GM13977 (cell line): ENCODE measurements around the gene EID3.

ENCODE experiments used
- DNase-seq: peaks from one replicate; pipeline ENCODE4 v3.0.0; 2012; ENCODE audit warnings: low spot score
- in situ Hi-C: fragments of 300-500 bp; cut with MboI; formaldehyde crosslinking; loops from one replicate; pipeline ENCODE4 v1.12.0; 2022; ENCODE audit warnings: low sequenced_read_pairs, low pct_unique_long_range_greater_than_20kb, mixed read lengths, inconsistent platforms; ENCODE audit not compliant: unreplicated experiment
- TF ChIP-seq, protein P1 (sequence below): IDR thresholded peaks from 2 replicates; pipeline ENCODE4 v1.5.1; 2012; ENCODE audit warnings: mild to moderate bottlenecking, control low read depth; ENCODE audit not compliant: insufficient read depth; ENCODE audit errors: extremely low read depth, missing control alignments

The EID3 gene

DNA sequence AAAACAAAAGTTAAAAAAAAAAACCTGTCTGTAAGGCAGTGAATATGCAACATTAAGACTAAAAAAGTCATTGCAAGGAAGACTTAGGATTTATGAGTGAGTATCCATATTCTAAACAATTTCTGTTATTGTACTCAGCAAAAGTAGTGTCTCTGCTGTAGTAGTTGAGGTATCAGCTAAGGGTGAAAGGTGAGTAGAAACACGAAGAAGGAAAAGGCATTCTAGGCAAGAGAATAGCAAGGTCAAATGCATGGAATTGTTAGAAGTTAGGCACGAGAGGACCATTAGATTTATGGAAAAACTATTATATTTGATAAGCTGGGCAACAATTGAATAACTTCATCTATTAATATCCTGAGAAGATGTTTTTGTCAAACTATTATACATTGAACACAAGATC is 1.8 kb downstream of the EID3 start:
- TF ChIP-seq, protein P1, sequence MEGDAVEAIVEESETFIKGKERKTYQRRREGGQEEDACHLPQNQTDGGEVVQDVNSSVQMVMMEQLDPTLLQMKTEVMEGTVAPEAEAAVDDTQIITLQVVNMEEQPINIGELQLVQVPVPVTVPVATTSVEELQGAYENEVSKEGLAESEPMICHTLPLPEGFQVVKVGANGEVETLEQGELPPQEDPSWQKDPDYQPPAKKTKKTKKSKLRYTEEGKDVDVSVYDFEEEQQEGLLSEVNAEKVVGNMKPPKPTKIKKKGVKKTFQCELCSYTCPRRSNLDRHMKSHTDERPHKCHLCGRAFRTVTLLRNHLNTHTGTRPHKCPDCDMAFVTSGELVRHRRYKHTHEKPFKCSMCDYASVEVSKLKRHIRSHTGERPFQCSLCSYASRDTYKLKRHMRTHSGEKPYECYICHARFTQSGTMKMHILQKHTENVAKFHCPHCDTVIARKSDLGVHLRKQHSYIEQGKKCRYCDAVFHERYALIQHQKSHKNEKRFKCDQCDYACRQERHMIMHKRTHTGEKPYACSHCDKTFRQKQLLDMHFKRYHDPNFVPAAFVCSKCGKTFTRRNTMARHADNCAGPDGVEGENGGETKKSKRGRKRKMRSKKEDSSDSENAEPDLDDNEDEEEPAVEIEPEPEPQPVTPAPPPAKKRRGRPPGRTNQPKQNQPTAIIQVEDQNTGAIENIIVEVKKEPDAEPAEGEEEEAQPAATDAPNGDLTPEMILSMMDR: no peak
- in situ Hi-C loops: no loop called here
- DNase-seq: no peak

DNA sequence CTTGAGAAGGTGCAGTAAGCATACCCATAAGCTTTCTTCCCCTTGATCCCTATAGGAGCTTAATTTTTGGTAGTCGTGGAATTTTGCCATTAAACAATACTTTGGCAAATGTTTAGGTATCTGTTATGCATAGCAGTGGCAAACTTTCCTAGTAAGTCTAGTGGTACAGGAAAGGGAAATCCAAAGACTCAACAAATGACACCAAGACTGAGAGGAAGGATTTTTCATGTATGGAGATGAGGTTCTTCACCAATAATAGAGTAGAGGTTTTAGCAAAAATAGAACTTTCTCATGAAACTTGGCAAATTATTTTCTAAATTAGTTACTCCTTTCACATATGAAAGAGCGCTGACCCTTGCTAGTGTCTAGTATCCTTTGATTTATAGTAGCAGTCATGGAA is 2.8 kb downstream of the EID3 start:
- in situ Hi-C loops: no loop called here
- TF ChIP-seq, protein P1: no peak
- no peak for DNase-seq

DNA sequence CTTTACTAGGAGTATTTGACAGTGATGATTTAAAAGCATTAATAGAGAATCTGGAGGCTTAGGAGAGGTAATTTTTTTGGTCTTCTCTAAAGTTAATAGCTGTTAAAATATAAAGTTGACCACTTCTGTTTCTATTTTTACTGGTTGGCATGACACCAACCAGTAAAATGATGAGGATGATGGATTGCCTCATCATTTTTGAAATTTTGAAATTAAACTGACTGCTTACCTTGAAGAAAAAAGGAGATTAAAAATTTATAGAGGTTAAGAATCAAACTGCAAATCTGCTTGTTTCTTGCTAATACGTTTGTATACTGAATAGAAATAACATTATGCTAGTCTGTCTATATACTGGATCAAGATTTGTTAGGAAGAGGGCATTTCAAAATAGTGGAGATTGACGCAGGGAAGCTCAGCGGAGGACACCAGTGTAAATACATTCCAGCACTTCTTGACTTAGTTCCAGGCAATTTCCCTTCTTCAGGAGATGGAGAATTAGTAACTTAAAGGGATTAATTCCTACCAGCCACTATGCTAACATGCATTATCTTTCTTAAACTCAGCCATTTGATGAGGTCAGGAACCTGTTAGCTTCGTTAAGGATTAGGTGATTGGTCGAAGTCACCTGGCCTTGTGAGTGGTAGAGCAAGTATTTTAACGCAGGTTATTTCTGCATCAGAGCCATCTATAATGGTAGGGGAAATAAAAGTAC is 3.6 kb downstream of the EID3 start:
- no peak for DNase-seq

DNA sequence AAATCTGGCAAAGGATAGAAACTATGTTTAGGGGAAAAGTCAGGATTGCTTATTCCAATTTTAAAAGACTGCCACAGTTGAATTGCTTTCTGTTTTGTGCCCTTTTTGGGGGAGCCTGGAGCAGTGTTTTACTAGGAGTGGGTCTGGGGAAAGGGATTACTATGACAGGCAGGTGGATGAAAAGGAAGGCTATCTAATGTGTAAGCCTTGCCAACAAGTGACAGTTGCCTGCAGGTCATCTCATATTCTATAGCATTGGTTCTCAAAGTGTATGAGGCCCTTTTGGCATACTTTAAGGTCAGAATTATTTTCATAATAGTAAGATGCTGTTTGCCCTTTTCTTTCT is 4.1 kb downstream of the EID3 start:
- in situ Hi-C loops: no loop called here
- DNase-seq: no peak
- TF ChIP-seq, protein P1: no peak

More for the DNA sequence above, 3.6 kb downstream of the EID3 start:
- TF ChIP-seq, protein P1: no peak
- in situ Hi-C loops: no loop called here

DNA sequence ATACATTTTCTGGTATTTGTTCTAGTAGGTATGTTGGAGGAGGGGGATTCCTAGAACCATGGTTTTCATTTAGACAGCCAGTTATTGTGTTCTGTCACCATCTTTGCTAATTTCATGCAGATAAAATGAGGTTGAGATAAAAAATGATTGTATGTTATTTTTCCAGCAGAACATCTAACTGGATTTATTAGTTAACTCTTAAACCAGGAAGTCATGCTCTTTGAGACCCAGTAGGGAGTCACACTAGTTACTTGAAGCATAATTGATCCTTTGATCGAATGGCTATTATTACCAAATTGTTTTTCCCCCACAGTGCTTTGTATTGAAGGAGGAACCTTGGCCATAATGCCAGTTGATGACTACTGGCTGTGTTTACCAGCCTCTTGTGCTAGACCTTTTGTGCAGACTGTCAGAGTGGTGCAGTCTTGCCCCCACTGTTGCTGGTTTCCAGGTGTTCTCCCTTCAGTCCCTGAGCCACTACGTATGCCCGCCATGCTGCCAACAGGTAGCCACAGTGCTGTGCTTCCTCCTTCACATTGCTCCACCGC is 6.0 kb downstream of the EID3 start:
- TF ChIP-seq, protein P1: no peak
- in situ Hi-C loops: no loop called here
- no peak for DNase-seq

DNA sequence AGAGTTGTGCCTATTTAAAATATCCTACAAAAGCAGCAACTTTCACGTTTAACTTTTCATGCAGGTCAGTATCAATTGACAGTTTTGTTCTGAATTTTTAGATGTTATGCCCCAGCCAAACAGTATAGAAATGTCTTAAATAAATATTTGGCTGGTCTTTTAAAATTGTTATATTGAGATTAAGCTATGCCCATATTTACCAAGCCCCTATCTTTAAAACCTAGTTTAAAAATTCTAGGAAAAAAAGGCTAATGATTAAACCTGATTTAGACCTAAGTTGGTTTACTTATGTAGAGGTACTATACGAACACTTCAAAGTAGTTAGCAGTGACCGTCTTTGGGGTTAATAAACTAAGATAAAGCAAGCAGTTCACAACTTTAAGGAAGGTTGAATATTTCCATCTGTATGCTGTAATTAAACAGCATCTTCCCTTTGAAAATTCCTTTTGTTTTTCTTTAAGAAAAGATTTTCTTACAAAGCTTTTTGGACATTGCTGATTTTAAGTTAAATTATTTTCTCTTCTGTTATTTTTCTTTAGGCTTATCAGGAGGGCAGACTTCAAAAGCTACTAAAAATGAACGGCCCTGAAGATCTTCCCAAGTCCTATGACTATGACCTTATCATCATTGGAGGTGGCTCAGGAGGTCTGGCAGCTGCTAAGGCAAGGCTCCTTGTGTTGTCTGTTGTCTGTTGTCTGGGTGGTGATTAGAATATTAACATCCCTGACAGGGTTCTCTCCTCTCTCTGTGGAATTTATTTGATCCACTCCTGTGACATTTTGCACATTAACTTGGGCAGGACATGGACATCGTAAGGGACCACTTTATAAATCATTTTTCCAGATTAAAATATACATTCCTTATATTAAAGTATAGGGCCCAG is 7.5 kb downstream of the EID3 start:
- DNase-seq: no peak
- TF ChIP-seq, protein P1: no peak
- in situ Hi-C loops: no loop called here
